A549 treated with AZD9567 at 1 μM for 4 hours (cell line): Measurements from ENCODE around the gene ZIC3. TPM values are rescaled to one million over a fixed set of nuclear protein-coding genes. Genes with fewer than 3 reads are reported as not detected.

ENCODE experiments used
- total RNA-seq: library from RNA; stranded (reverse); fragments of 200-300 nt; extraction: Qiagen RNA extraction; gene quantifications from 5 replicates; pipeline ENCODE4 v1.2.3, GENCODE V29; 2022; ENCODE audit not compliant: insufficient read depth

ZIC3 gene
- not detected in 5 replicates for total RNA-seq

GRCh38 chrX:137565921-137566745 lies at the start of gene ZIC3:
TSS of gene ZIC3 (plus strand) at chrX:137566127. CDS start at chrX:137566692, 565 bp downstream.

